ENCODE data around the gene PVALEF.
A peak's percentile ranks its signal among the peaks of the same experiment; 100 is the strongest.

The PVALEF gene

DNA sequence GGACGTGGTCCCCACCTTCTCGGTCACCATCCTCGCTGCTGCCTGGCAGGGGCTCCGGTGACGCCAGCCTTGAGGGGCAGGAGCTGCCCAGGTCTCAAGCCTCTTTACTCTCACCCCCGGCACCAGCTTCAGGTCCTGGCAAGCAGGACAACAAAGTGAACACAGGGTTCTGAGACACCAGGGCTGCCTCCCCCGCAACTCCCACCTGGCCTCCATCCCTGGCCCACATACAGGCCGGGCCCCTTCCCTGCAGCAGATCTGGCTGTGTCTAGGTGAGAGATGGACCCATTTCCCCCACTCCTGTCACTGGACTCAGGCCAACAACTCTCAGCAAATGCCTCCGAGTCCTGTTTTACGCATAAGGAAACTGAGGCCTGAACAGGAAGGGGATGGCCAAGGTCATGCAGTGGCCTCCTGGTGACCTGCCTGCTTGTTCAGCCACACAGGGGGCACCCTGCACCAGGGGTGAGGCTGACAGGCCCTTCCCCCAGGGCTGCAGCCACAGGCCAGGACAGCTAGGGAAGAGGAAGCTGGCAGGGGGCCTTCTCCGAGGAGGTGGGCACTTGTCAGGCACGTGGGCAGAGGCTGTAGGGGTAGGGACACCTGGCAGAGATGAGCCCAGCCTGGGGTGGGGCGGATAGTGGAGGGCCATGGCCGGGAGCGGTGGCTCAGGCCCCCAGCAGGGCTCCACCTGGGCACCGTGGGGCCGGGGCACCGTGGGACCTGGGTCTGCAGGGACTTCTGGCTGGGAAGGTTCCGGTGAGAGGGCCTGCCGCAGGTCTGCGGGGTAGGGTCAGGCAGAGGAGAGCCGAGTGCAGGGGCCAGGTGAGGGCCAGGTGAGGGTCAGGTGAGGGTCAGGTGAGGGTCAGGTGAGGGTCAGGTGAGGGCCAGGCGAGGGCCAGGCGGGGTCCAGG is 46.7 kb upstream of the PVALEF start:
- peak overlapping the region; percentile 44 for H3K4me3 ChIP-seq (ENCODE audit: severe bottlenecking)
- no peak overlapping the region for H3K27ac ChIP-seq (ENCODE audit: poor library complexity, severe bottlenecking)
- TF ChIP-seq, protein P1, sequence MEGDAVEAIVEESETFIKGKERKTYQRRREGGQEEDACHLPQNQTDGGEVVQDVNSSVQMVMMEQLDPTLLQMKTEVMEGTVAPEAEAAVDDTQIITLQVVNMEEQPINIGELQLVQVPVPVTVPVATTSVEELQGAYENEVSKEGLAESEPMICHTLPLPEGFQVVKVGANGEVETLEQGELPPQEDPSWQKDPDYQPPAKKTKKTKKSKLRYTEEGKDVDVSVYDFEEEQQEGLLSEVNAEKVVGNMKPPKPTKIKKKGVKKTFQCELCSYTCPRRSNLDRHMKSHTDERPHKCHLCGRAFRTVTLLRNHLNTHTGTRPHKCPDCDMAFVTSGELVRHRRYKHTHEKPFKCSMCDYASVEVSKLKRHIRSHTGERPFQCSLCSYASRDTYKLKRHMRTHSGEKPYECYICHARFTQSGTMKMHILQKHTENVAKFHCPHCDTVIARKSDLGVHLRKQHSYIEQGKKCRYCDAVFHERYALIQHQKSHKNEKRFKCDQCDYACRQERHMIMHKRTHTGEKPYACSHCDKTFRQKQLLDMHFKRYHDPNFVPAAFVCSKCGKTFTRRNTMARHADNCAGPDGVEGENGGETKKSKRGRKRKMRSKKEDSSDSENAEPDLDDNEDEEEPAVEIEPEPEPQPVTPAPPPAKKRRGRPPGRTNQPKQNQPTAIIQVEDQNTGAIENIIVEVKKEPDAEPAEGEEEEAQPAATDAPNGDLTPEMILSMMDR (IDR thresholded peaks at IDR 0.05; ENCODE audit: poor library complexity, severe bottlenecking): no peak
- DNase-seq (ENCODE audit: low spot score): no peak
- H3K9me3 ChIP-seq (ENCODE audit: severe bottlenecking): no peaks in the 10 kb centered on the region
- H3K27me3 ChIP-seq (ENCODE audit: insufficient read depth, poor library complexity, severe bottlenecking): peaks cover 11% of the 10 kb centered on the region
- H3K36me3 ChIP-seq (ENCODE audit: low read depth): no peaks in the 10 kb centered on the region
- peak; percentile 13 for ATAC-seq (ENCODE audit: low read depth)
- no peaks in the 10 kb centered on the region for H3K4me1 ChIP-seq (ENCODE audit: insufficient read depth, poor library complexity, severe bottlenecking)

- Histone ChIP-seq H3K27ac (ENCODE audit: poor library complexity, severe bottlenecking) (no peak overlapping the region), H3K36me3 (ENCODE audit: low read depth) (no peaks in the 10 kb centered on the region), H3K27me3 (ENCODE audit: insufficient read depth, poor library complexity, severe bottlenecking) (peaks cover 11% of the 10 kb centered on the region), H3K4me3 (ENCODE audit: severe bottlenecking) (peak overlapping the region; percentile 44), H3K4me1 (ENCODE audit: insufficient read depth, poor library complexity, severe bottlenecking) (no peaks in the 10 kb centered on the region), H3K9me3 (ENCODE audit: severe bottlenecking) (no peaks in the 10 kb centered on the region)
- peak; percentile 99 for DNase-seq (ENCODE audit: low spot score)
- ATAC-seq (ENCODE audit: low read depth): peak; percentile 51
- TF ChIP-seq, protein P1 (IDR thresholded peaks at IDR 0.05; ENCODE audit: poor library complexity, severe bottlenecking): peak; percentile 46
These were observed 45.8 kb upstream of the PVALEF start for GRCh38 chr17:81119223-81120148.

DNA sequence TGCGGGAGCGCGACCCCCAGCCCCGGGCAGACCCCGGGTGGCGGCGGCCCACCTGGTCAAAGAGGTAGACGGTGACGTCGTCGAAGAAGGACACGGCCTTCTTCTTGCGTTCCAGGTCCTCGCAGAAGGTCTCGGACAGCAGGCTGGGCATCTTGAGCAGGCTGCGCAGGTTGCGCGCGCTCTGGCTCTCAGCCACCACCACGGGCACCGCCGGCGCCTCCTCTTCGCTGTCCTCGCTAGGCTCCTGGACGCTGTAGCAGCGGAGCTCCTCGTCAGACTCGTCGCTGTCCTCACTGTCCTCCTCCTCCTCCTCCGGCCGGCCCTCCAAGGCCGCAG is 45.2 kb upstream of the PVALEF start:
- Histone ChIP-seq H3K36me3 (ENCODE audit: low read depth) (no peaks in the 10 kb centered on the region), H3K4me3 (ENCODE audit: severe bottlenecking) (peak overlapping the region; percentile 44), H3K4me1 (ENCODE audit: insufficient read depth, poor library complexity, severe bottlenecking) (no peaks in the 10 kb centered on the region), H3K27ac (ENCODE audit: poor library complexity, severe bottlenecking) (no peak overlapping the region), H3K27me3 (ENCODE audit: insufficient read depth, poor library complexity, severe bottlenecking) (peaks cover 11% of the 10 kb centered on the region), H3K9me3 (ENCODE audit: severe bottlenecking) (no peaks in the 10 kb centered on the region)
- DNase-seq (ENCODE audit: low spot score) (no peak), ATAC-seq (ENCODE audit: low read depth) (no peak)
- TF ChIP-seq, protein P1 (IDR thresholded peaks at IDR 0.05; ENCODE audit: poor library complexity, severe bottlenecking): peak; percentile 26

DNA sequence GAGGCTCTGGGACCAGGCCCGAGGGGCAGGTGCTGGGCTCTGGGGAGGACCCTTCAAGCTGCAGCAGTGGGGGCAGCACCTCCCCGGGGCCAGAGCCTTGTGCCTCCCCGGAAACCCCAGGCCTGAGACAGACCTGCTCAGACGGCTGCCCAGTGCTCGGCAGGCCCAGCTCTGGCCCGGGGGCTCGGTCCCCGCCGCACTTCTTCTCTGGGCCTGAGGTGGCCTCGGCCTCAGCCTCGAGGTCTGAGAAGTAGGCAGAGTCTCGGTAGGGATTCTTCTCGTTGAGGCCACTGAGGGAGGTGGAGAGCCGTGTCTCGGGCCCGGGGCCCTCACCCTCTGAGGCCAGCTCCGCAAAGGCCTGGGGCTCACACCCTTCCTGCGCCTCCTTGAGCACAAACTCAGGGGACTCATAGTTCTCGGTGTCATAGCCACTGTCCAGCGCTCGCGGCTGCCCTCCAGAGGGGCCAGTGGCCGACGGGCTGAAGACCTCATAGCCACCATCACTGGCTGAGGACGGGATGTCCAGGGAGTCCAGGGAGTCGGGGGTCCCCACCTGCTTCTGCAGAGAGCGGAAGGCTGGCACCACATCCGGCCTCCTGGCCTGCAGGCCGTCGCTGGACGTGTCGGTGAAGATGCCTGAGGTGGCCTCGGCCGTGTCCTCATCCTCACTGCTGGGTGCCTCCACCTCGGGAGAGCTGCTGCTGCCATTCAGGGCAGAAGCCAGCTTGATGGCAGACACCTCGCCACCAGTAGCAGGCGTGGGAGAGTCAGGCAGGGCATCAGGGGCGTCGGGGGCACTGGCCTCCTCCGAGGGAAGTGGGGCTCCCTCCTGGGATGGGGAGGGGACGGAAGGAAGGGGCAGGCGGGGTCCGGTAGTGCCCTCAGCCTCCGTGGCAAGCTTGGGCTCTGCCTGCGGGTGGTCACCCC is 44.3 kb upstream of the PVALEF start:
- H3K27me3 ChIP-seq (ENCODE audit: insufficient read depth, poor library complexity, severe bottlenecking): peaks cover 11% of the 10 kb centered on the region
- no peak for DNase-seq (ENCODE audit: low spot score)
- no peak for ATAC-seq (ENCODE audit: low read depth)
- no peaks in the 10 kb centered on the region for H3K4me1 ChIP-seq (ENCODE audit: insufficient read depth, poor library complexity, severe bottlenecking)
- TF ChIP-seq, protein P1 (IDR thresholded peaks at IDR 0.05; ENCODE audit: poor library complexity, severe bottlenecking): no peak
- no peak overlapping the region for H3K4me3 ChIP-seq (ENCODE audit: severe bottlenecking)
- no peak overlapping the region for H3K27ac ChIP-seq (ENCODE audit: poor library complexity, severe bottlenecking)
- no peaks in the 10 kb centered on the region for H3K36me3 ChIP-seq (ENCODE audit: low read depth)
- H3K9me3 ChIP-seq (ENCODE audit: severe bottlenecking): no peaks in the 10 kb centered on the region
